GM19324 (cell line): ENCODE measurements around the gene SMIM3.
A peak's percentile ranks its signal among the peaks of the same experiment; 100 is the strongest.
"Not testable (repeated sequence)": the region's sequence is repeated elsewhere in the genome, so short reads cannot be mapped to it uniquely, and the experiment has no call there.

ENCODE experiments used
- ATAC-seq: cut with Tn5 transposase; IDR thresholded peaks from one replicate; pipeline ENCODE4 v1.9.1; 2021; ENCODE audit warnings: mild to moderate bottlenecking, moderate library complexity; ENCODE audit not compliant: unreplicated experiment, low FRiP score

SMIM3 gene

GRCh38 chr5:150778517-150779396 lies at the start of gene SMIM3:
Gene SMIM3 (plus strand): TSS chr5:150778757. CDS start chr5:150795441, 16,684 bp downstream.
- ATAC-seq: peak; percentile 37

- ATAC-seq: no peak
Observed at GRCh38 chr5:150729859-150730258, 48.7 kb upstream of the SMIM3 start.

- no peak for ATAC-seq
Observed at GRCh38 chr5:150731669-150732242, 46.8 kb upstream of the SMIM3 start.

- ATAC-seq: peak; percentile 49
Observed at GRCh38 chr5:150734579-150735384, 43.8 kb upstream of the SMIM3 start.

- ATAC-seq: no peak
Observed at GRCh38 chr5:150738862-150739261, 39.7 kb upstream of the SMIM3 start.

GRCh38 chr5:150740992-150741391 lies 37.6 kb upstream of the SMIM3 start:
- no peak for ATAC-seq

- not testable (repeated sequence) for ATAC-seq
Observed at GRCh38 chr5:150742455-150743141, 36.0 kb upstream of the SMIM3 start.

GRCh38 chr5:150743142-150743488 lies 35.4 kb upstream of the SMIM3 start:
- not testable (repeated sequence) for ATAC-seq

- ATAC-seq: no peak
Observed at GRCh38 chr5:150750469-150750868, 28.1 kb upstream of the SMIM3 start.

GRCh38 chr5:150751096-150751891 lies 27.3 kb upstream of the SMIM3 start:
- no peak for ATAC-seq

- no peak for ATAC-seq
Observed at GRCh38 chr5:150753463-150753862, 25.1 kb upstream of the SMIM3 start.

- no peak for ATAC-seq
Observed at GRCh38 chr5:150753863-150754262, 24.7 kb upstream of the SMIM3 start.

- ATAC-seq: no peak
Observed at GRCh38 chr5:150757087-150757649, 21.4 kb upstream of the SMIM3 start.

- ATAC-seq: peak; percentile 28
Observed at GRCh38 chr5:150758203-150758530, 20.4 kb upstream of the SMIM3 start.

- ATAC-seq: peak; percentile 95
Observed at GRCh38 chr5:150758531-150759333, 19.8 kb upstream of the SMIM3 start, which contains the start of gene DCTN4. Gene DCTN4 (minus strand): TSS chr5:150759017. CDS start chr5:150758993, 24 bp downstream.

- no peak for ATAC-seq
Observed at GRCh38 chr5:150759334-150759583, 19.3 kb upstream of the SMIM3 start.

GRCh38 chr5:150762211-150762610 lies 16.3 kb upstream of the SMIM3 start:
- ATAC-seq: no peak

GRCh38 chr5:150763023-150763769 lies 15.4 kb upstream of the SMIM3 start:
- no peak for ATAC-seq
